IPS-NIHi7 (cell line): Measurements from ENCODE around the gene ST6GALNAC3.

Source experiments
- DNase-seq: peaks from one replicate; pipeline ENCODE4 v3.0.0; 2012; ENCODE audit warnings: mixed read lengths; ENCODE audit errors: extremely low spot score

Gene ST6GALNAC3

GRCh38 chr1:76428028-76428427 is 353.5 kb downstream of the ST6GALNAC3 start:
- no peak for DNase-seq

- DNase-seq, result no peak
These were observed 356.0 kb downstream of the ST6GALNAC3 start for GRCh38 chr1:76430531-76430930.

- DNase-seq, result no peak
These were observed 359.0 kb downstream of the ST6GALNAC3 start for GRCh38 chr1:76433526-76433925.

- peak; percentile 23 for DNase-seq
These were observed 368.7 kb downstream of the ST6GALNAC3 start for GRCh38 chr1:76443217-76443616.

- no peak for DNase-seq
These were observed 370.2 kb downstream of the ST6GALNAC3 start for GRCh38 chr1:76444773-76445172.

- DNase-seq, result no peak
These were observed 375.7 kb downstream of the ST6GALNAC3 start for GRCh38 chr1:76450229-76450628.

- no peak for DNase-seq
These were observed 388.7 kb downstream of the ST6GALNAC3 start for GRCh38 chr1:76463278-76463677.

GRCh38 chr1:76463849-76464248 is 389.3 kb downstream of the ST6GALNAC3 start:
- no peak for DNase-seq

GRCh38 chr1:76465030-76465429 is 390.5 kb downstream of the ST6GALNAC3 start:
- no peak for DNase-seq

GRCh38 chr1:76470166-76470565 is 395.6 kb downstream of the ST6GALNAC3 start:
- no peak for DNase-seq

- no peak for DNase-seq
These were observed 397.0 kb downstream of the ST6GALNAC3 start for GRCh38 chr1:76471536-76471935.

GRCh38 chr1:76473591-76473990 is 399.0 kb downstream of the ST6GALNAC3 start:
- no peak for DNase-seq

GRCh38 chr1:76474922-76475321 is 400.4 kb downstream of the ST6GALNAC3 start:
- DNase-seq, result no peak

- DNase-seq, result no peak
These were observed 402.6 kb downstream of the ST6GALNAC3 start for GRCh38 chr1:76477156-76477555.

GRCh38 chr1:76480827-76481226 is 406.3 kb downstream of the ST6GALNAC3 start:
- no peak for DNase-seq

- no peak for DNase-seq
These were observed 407.1 kb downstream of the ST6GALNAC3 start for GRCh38 chr1:76481672-76482071.

GRCh38 chr1:76482272-76482671 is 407.7 kb downstream of the ST6GALNAC3 start:
- DNase-seq, result no peak

- DNase-seq, result no peak
These were observed 417.2 kb downstream of the ST6GALNAC3 start for GRCh38 chr1:76491737-76492136.

- DNase-seq, result no peak
These were observed 418.3 kb downstream of the ST6GALNAC3 start for GRCh38 chr1:76492752-76493430.

- no peak for DNase-seq
These were observed 420.3 kb downstream of the ST6GALNAC3 start for GRCh38 chr1:76494807-76495206.

GRCh38 chr1:76496871-76497270 is 422.3 kb downstream of the ST6GALNAC3 start:
- no peak for DNase-seq

GRCh38 chr1:76500116-76500515 is 425.6 kb downstream of the ST6GALNAC3 start:
- no peak for DNase-seq

- DNase-seq, result no peak
These were observed 426.6 kb downstream of the ST6GALNAC3 start for GRCh38 chr1:76501136-76501535.

- peak; percentile 28 for DNase-seq
These were observed 427.2 kb downstream of the ST6GALNAC3 start for GRCh38 chr1:76501586-76502219.
